HG03097 (cell line): ENCODE measurements around the gene ANGEL1.

Experiments
- ATAC-seq: cut with Tn5 transposase; IDR thresholded peaks from one replicate; pipeline ENCODE4 v1.9.1; 2021; ENCODE audit not compliant: unreplicated experiment, low FRiP score

ANGEL1 gene

DNA sequence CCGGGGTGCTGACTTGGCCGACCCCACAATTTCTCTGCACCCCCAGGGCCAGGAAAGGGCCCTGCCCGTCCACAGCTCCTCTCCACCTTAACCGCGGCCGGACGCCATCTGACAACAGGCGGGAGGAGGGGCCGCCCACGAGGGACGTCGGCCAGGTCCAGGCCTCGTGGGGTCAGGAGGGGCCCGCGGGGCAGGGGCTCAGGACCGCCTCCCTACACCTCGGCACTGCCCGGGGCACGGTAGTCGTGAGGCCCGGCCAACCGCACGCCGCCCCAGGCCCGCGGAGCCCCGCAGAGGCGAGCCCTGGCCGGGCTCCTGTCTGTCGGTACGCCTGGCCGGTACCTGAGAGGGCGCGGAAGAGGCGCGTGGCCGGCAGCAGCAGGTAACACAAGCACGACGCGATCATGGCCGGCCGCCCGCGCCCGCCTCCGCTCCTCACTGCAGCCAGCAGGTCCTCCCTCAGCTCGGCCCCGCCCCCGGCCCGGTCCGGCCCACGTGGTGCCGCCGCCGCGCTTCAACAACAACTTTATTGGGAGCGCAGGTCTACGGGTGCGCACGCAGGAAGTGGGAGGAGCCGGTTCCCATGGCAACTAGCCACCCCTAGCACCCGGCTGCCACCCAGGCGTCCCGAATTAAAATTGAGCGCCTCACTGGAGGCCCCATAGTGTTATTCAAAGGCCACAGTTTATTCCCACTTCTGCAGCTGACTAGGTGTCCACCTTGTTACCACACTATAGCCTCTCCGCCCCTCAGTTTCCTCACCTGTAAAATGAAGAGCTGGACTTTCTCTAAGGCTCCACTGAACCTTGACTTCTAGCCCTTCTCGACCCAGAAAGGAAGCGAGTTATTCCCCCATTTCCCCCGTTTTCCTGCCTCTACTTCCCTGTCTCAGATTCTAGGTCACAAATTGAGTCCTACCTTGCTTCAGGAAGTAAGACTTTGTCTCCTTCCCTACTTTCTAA is at the start of gene ANGEL1:
TSS of gene ANGEL1 (minus strand) at position 461 of the 962 bp plus-strand sequence. CDS start at position 406, 55 bp downstream.
- peak; percentile 76 for ATAC-seq

- no peak for ATAC-seq
Measured at GRCh38 chr14:76861574-76862255, 49.0 kb upstream of the ANGEL1 start.

DNA sequence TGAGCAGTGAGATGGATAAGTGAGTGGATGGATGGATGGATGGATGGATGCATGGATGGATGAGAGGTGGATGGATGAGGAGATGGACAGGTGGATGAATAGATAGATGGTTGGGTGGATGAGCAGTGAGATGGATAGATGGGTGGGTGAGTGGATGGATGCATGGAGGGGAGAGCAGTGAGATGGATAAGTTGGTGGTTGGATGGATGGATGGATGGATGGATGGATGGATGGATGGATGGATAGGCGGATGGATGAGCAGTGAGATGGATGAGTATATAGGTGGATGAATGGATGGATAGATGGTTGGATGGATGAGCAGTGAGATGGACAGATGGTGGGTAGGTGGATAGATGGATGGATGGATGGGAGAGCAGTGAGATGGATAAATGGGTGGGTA is 44.1 kb upstream of the ANGEL1 start:
- no peak for ATAC-seq

GRCh38 chr14:76855066-76855465 is 42.4 kb upstream of the ANGEL1 start:
- ATAC-seq, result no peak

- ATAC-seq, result no peak
Measured at GRCh38 chr14:76848879-76849278, 36.2 kb upstream of the ANGEL1 start.

DNA sequence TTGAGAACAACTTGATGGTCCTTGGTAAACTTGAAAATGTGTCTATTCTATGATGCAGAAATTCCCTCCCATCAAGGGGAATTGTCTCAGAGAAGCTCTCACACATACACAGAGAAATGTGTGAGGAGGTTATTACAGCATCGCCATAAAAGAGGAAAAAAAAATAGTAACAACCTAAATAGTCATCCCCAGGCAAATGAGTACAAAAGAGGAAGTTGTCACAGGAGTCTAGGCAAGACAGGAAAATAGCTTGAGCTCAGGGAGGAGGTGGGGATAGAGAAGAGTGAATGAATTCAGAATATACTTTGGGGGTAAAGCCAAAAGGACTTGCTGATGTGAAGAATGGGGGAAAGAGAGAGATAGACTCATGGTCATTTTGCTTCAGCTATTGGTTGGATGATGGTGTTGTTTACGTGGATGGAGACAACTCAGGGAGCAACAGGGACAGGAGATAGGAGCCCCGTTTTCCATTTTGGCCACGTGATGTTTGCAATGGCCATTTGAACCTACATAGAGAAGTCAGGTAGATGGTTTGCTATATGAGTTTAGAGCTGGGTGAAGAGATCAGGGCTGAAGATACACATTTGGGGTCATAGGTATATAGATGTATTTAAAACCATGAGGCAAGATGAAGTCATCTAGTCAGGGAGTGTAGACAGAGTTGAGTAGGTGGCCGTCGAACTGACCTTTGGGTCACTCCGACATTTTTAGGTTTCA is 33.8 kb upstream of the ANGEL1 start:
- no peak for ATAC-seq

GRCh38 chr14:76844223-76844622 is 31.5 kb upstream of the ANGEL1 start:
- no peak for ATAC-seq

DNA sequence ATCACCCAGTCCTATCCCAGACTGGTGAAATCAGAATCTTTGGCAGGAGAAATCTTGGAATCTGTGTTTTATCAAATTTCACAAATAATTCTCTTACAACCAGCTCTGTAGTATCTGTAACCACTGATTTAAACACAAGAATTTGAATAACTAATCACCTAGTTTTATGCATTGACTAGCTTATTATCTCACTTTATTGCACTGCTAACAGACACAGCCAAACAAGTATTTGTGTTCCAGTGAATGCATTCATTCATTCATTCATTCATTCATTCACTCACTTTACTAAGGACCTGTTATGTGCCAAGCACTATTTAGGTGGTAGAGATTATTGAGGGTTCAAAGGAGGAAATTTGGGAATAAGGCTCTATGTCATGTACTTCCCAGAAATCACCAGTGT is 29.7 kb upstream of the ANGEL1 start:
- ATAC-seq, result no peak

DNA sequence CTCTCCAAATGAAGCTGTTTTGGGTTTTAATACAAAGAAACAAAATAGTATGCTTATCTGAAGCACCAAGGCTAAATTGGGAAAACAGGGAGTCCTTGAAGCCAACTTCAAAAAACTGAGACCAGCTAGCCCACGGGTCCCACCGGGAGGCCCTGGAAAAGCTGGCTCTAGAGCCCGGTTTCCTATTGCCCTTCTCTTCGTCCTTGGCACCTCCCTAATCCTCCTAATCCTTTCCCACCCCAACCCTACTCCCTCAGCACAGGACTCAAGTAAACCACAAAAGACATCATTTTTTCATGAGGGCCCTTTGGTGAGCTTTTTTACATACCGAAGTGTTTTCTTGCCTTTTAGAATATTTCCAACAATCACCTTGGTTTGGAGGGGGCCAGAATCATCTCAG is 24.8 kb upstream of the ANGEL1 start:
- ATAC-seq, result no peak

DNA sequence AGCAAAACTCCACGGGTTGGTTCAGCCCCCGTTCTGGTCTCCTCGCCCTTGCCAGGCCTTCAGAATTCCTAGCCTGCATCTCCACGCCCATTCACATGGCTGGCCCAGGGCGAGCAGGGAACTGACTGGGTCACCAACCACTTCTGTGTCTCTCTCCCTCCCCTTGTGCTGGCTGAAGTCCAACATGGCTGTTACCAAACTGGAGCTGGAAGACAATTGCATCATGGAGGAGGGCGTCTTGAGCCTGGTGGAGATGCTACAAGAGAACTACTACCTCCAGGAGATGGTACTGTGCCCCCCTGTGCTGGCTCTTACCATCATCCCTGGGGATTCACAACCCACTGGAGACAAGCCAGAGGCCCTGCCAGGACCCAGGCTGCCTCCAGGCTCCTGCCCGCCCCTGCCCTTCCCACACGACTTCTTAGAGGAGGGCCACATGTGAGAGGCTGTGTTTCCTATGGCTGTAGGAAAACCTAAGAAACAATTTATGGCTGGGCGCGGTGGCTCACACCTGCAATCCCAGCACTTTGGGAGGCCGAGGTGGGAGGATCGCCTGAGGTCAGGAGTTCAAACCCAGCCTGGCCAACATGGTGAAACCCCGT is 23.4 kb upstream of the ANGEL1 start:
- no peak for ATAC-seq

DNA sequence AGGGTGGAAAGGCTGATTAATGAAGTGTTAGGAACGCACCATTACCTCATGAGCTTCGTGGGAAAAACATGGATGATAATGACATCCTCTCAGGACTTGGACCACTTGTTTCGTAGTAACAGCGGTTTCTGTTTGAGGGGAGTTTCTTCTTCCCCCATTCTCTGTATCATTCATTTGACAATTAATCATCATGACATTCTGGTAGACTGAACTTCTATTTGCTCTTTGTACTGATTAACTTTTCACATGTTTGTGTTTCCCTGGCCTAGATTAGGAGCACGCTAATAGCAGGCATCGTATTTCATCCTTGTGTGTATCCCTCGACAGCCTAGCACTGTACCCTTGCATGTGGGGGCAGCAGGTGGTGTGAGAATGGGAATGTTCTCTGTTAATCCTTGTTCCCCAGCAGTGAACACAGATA is 21.6 kb upstream of the ANGEL1 start:
- no peak for ATAC-seq

DNA sequence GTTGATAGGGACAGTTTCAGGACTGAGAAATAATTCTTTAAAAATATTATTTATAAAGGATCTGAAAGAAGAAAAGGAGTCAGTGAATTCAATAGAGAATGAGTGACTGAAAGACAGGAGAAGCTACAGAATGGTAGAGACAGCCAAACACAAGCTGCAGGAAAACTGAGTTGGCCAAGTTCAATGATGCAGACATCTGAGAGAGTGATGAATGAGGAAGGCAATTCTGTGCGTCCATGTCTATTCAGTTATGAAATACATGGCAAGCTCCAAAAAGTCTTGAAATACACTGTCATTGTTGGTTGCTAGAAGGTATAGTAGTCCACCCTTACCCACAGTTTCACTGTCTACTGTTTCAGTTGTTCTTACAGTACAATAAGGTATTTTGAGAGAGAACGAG is 20.3 kb upstream of the ANGEL1 start:
- ATAC-seq, result no peak

GRCh38 chr14:76832503-76832988 is 19.9 kb upstream of the ANGEL1 start:
- ATAC-seq, result no peak

GRCh38 chr14:76830556-76830955 is 17.9 kb upstream of the ANGEL1 start:
- ATAC-seq, result no peak

GRCh38 chr14:76829650-76830421 is 17.2 kb upstream of the ANGEL1 start:
- ATAC-seq, result no peak

GRCh38 chr14:76829013-76829365 is 16.3 kb upstream of the ANGEL1 start:
- no peak for ATAC-seq

DNA sequence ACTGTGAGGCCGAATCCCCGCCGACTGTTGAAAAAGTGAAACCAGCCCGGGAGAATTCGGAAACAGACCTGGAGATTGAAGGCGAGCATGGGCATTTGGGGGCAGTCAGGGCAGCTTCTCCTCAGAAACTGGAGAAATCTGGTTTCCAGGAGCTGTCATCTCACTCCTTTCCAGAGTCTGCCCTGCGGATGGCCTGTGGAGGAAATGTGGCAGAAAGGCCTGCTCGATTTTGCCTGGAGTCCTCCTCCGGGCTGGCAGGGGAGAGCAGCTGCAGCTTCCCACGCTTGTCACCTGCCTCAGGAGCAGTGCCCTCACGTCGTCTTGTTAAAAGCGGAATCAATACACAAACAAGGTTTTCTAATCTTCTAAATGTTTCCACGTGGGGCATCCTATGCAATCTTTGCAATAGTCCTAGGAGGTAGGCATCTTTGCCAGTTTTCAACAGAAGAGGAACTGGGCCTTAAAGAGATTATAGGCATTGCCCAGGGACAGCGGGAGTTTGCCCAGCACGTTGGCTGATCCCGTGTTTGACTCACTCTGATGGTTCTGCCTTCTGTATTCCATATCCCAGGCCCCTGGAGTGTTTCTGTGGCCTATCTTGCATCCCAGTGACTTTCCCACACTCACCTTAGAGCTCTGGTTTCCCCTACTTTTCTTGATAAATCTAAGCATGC is 15.8 kb upstream of the ANGEL1 start:
- no peak for ATAC-seq

- ATAC-seq, result no peak
Measured at GRCh38 chr14:76827696-76828296, 15.1 kb upstream of the ANGEL1 start.

DNA sequence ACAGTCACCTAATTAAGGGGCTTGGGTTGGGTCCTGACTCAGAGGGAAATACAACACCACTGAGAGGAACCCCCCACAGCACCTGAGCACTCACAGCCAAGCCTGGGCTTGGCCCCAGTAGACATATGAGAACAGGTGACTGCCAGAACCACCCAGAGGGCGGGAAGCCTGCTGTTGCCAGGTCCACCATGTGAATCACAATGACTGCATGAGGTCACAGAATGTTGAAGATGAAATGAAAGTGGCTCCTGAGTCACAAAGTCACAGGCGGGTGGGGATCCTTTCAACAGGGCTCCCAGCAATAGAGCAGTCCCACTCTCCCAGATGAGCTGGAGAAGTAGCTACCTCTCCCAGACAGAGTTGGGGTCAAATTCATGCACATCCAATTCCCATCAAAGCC is 13.4 kb upstream of the ANGEL1 start, which contains the start of gene LRRC74A:
TSS of gene LRRC74A (plus strand) at position 287 of the 400 bp plus-strand sequence. CDS start 290 bp downstream, outside the sequence.
- no peak for ATAC-seq
